ENCODE results near the gene FYN.

DNA sequence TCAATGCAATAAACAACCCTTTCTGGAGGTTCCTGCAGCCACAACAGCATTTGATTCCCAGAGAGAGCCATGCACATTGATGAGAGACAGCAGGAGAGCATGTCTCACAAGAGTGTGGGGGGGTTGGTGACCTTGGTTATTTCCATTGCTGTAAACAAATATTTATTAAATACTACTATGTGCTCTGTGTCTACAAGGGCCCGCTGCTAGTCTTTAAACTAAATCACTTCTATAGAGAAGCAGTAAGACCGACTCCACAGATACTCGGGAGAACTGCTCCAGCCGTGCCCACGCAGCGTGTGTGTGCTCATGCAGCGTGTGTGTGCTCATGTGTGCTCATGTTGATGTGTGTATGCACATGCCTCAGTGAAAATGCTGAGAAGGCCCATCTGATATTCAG, 184.9 kb downstream of the FYN start:
- TF ChIP-seq MAFF (IDR thresholded peaks at IDR 0.05; ENCODE audit: low read depth, low read length) (no peak), EP300 (IDR thresholded peaks at IDR 0.05; ENCODE audit: low read depth in 2 of 2, low read length in 2 of 2) (no peak), EP300 (CRISPR knock-in tag; IDR thresholded peaks at IDR 0.05; ENCODE audit: borderline replicate concordance) (no peak), ELF4 (CRISPR knock-in tag; IDR thresholded peaks at IDR 0.05; ENCODE audit: borderline replicate concordance) (no peak)
- TF ChIP-seq, protein P1, sequence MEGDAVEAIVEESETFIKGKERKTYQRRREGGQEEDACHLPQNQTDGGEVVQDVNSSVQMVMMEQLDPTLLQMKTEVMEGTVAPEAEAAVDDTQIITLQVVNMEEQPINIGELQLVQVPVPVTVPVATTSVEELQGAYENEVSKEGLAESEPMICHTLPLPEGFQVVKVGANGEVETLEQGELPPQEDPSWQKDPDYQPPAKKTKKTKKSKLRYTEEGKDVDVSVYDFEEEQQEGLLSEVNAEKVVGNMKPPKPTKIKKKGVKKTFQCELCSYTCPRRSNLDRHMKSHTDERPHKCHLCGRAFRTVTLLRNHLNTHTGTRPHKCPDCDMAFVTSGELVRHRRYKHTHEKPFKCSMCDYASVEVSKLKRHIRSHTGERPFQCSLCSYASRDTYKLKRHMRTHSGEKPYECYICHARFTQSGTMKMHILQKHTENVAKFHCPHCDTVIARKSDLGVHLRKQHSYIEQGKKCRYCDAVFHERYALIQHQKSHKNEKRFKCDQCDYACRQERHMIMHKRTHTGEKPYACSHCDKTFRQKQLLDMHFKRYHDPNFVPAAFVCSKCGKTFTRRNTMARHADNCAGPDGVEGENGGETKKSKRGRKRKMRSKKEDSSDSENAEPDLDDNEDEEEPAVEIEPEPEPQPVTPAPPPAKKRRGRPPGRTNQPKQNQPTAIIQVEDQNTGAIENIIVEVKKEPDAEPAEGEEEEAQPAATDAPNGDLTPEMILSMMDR (CRISPR knock-in tag; IDR thresholded peaks at IDR 0.05) = no peak

All from HepG2 (cell line).